Aorta (tissue), 5 donors: Measurements from ENCODE around the gene DAND5. TPM values are rescaled to one million over a fixed set of nuclear protein-coding genes. Genes with fewer than 3 reads are reported as not detected.

Source experiments
- ATAC-seq: fragments of 200-7000 bp; cut with Tn5 transposase; one replicate; pipeline ENCODE4 v1.9.1; 2022; ENCODE audit warnings: moderate library complexity; ENCODE audit not compliant: low FRiP score
- DNase-seq, 2 donors: peaks; one replicate each; pipeline ENCODE4 v3.0.0-alpha.2; 2020
- H3K27ac ChIP-seq, 2 donors: one replicate each; pipeline ENCODE4 v1.5.1; 2013; ENCODE audit warnings: low read length in 2 of 2, mild to moderate bottlenecking in 2 of 2, moderate library complexity in 2 of 2, control low read depth in 1 of 2, inconsistent platforms in 1 of 2, low read depth in 1 of 2
- H3K27me3 ChIP-seq, 2 donors: one replicate each; pipeline ENCODE4 v1.6.1; 2013; ENCODE audit warnings: control low read depth in 1 of 2, low read length in 1 of 2, mild to moderate bottlenecking in 1 of 2, moderate library complexity in 1 of 2; ENCODE audit not compliant: insufficient read depth in 2 of 2, control insufficient read depth in 1 of 2
- H3K36me3 ChIP-seq, 2 donors: one replicate each; pipeline ENCODE4 v1.6.1; 2013; ENCODE audit warnings: control low read depth in 1 of 2, low read length in 1 of 2, mild to moderate bottlenecking in 1 of 2; ENCODE audit not compliant: insufficient read depth in 2 of 2, control insufficient read depth in 1 of 2
- H3K4me1 ChIP-seq, 2 donors: one replicate each; pipeline ENCODE4 v1.6.1; 2013; ENCODE audit warnings: low read length in 2 of 2, control low read depth in 1 of 2, mild to moderate bottlenecking in 1 of 2, moderate library complexity in 1 of 2; ENCODE audit not compliant: insufficient read depth in 2 of 2, control insufficient read depth in 1 of 2
- H3K4me3 ChIP-seq, 2 donors: one replicate each; pipeline ENCODE4 v1.5.1; 2013; ENCODE audit warnings: low read length in 2 of 2, control low read depth in 1 of 2, mild to moderate bottlenecking in 1 of 2
- H3K9me3 ChIP-seq: one replicate; pipeline ENCODE4 v1.6.1; 2013; ENCODE audit warnings: mild to moderate bottlenecking, low read length; ENCODE audit not compliant: control insufficient read depth
- WGBS, 2 donors: extraction: QIAGEN DNeasy Blood & Tissue Kit; methylation state at CpG; one replicate each; pipeline ENCODE4 v1.1.7; 2013; 5-methylcytosine and 5-hydroxymethylcytosine counted together
- intact Hi-C, 2 donors: fragments of 100-400 bp; cut with DNase I; formaldehyde crosslinking; loops; one replicate each; pipeline versions ENCODE4 v1.14.2 to v1.15.0; 2022
- polyA plus RNA-seq, 2 donors: library from polyadenylated mRNA; stranded (reverse); fragments of 200-250 nt; gene quantifications; one replicate each; pipeline ENCODE4 v1.2.3, GENCODE V29; 2013
- total RNA-seq, 2 donors: library from RNA; stranded (reverse); fragmentation: NEBNext Ultra II Directional; extraction: Animal tissue kit (Norgen Biotek cat#: 25700); gene quantifications; one replicate each; pipeline ENCODE4 v1.2.1, GENCODE V29; 2021
- donor health status: healthy with polysubstance abuse.
- donor health status: Bipolar disorder and iron deficiency.
- donor health status: DM: no; HTN: no; CAD: no.
- donor health status: DM: no; HTN: no; CAD: no.
- donor health status: DM: yes; HTN: yes; CAD: no.

Gene DAND5
- total and polyA plus RNA-seq, 4 donors, result 0.13 TPM; not detected in 3

GRCh38 chr19:12935071-12935470 is 34.3 kb upstream of the DAND5 start:
- Histone ChIP-seq H3K9me3 (no peaks in the 10 kb centered on the region), H3K4me1 (no peaks in the 10 kb centered on the region), H3K36me3 (peaks cover 0 to 2% of the 10 kb centered on the region in 2 donors), H3K27me3 (no peaks in the 10 kb centered on the region), H3K4me3 (no peak overlapping the region), H3K27ac (no peak overlapping the region)
- intact Hi-C loops, result no loop called here
- 91% methylated on average over 10 of the region's 10 CpGs for whole genome bisulfite sequencing, 2 donors
- no peak for ATAC-seq
- no peak for DNase-seq

GRCh38 chr19:12936582-12936981 is 32.8 kb upstream of the DAND5 start:
- no peak overlapping the region for H3K4me3 ChIP-seq
- intact Hi-C loops, result no loop called here
- no peaks in the 10 kb centered on the region for H3K27me3 ChIP-seq
- DNase-seq (no peak), ATAC-seq (no peak)
- no peaks in the 10 kb centered on the region for H3K9me3 ChIP-seq
- H3K36me3 ChIP-seq, result peaks cover 3 to 5% of the 10 kb centered on the region in 2 donors
- no peak overlapping the region for H3K27ac ChIP-seq
- 83 to 84% methylated on average over 7 of the region's 7 CpGs for WGBS, 2 donors
- no peaks in the 10 kb centered on the region for H3K4me1 ChIP-seq

DNA sequence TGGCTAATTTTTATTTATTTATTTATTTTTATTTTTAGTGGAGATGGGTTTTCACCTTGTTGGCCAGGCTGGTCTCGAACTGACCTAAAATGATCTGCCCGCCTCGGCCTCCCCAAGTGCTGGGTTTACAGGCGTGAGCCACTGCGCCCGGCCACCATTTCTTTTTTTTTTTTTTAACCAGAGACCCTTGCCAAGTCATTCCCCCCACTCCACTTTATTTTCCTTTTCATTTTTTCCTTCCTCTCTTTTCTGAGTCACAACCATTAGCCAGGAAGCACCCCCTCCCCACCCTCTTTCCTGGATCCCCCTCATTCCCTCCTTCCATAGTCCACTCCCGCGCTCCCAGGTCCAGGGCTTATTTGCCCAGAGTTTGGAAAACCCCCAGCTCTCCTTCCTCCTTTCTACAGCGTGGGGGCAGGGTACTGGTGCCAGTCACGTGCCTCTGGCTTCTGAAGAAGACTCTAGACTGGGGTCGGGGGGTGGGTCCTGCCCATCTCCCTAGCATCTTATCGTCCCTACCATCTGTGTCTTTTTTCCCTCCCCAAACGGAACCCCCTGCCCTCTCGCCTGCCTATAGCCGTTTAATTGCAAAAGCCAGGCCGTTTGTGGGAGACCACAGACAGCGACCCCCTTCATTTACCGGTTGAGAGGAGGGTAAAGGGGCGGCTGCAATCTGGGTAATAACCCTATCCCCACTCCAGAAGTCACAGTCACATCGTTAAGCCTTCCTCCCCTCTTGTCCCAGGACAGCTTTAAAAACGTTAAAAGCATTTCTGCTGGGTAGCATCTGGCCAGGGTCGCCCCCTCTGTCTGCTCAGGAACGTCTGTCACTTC is 32.1 kb upstream of the DAND5 start:
- 18 to 20% methylated on average over 23 of the region's 23 CpGs for WGBS, 2 donors
- Histone ChIP-seq H3K36me3 (peaks cover 5% of the 10 kb centered on the region in 2 donors), H3K9me3 (no peaks in the 10 kb centered on the region), H3K27ac (no peak overlapping the region), H3K4me1 (no peaks in the 10 kb centered on the region), H3K4me3 (no peak overlapping the region), H3K27me3 (no peaks in the 10 kb centered on the region)
- intact Hi-C loops, result no loop called here
- no peak for ATAC-seq
- peak in 1 of 2 donors; percentile 74 for DNase-seq

- intact Hi-C loops, result no loop called here
These were observed 31.2 kb upstream of the DAND5 start, which contains the start of gene CALR for GRCh38 chr19:12937927-12938778. TSS of gene CALR (plus strand) at chr19:12938609. CDS start at chr19:12938680, 71 bp downstream.

GRCh38 chr19:12938779-12939601 is 30.4 kb upstream of the DAND5 start:
- ATAC-seq, result peak; percentile 46
- peak in 1 of 2 donors; percentile 65 for DNase-seq
- H3K36me3 ChIP-seq, result peaks cover 8% of the 10 kb centered on the region in 2 donors
- 0% methylated on average over 54 of the region's 54 CpGs for WGBS, 2 donors
- peak overlapping the region; percentile 19 to 88 for H3K4me3 ChIP-seq
- intact Hi-C loops, result no loop called here
- H3K27ac ChIP-seq, result peak overlapping the region in 1 of 2 donors; percentile 35
- no peaks in the 10 kb centered on the region for H3K27me3 ChIP-seq
- H3K4me1 ChIP-seq, result no peaks in the 10 kb centered on the region
- H3K9me3 ChIP-seq, result no peaks in the 10 kb centered on the region

More at GRCh38 chr19:12937927-12938778, 31.2 kb upstream of the DAND5 start, which contains the start of gene CALR:
- peak; percentile 96 for ATAC-seq
- Histone ChIP-seq H3K36me3 (peaks cover 5% of the 10 kb centered on the region in 2 donors), H3K4me3 (peak within 1 kb of the TSS; percentile 19 to 88), H3K4me1 (no peaks in the 10 kb centered on the region), H3K27ac (peak within 1 kb of the TSS in 1 of 2 donors; percentile 35), H3K27me3 (no peaks in the 10 kb centered on the region), H3K9me3 (no peaks in the 10 kb centered on the region)
- 0 to 1% methylated on average over 55 to 63 of the region's 63 CpGs for WGBS, 2 donors
- peak; percentile 100 for DNase-seq

- Histone ChIP-seq H3K36me3 (peaks cover 8% of the 10 kb centered on the region in 2 donors), H3K9me3 (no peaks in the 10 kb centered on the region), H3K27ac (no peak overlapping the region), H3K4me1 (no peaks in the 10 kb centered on the region), H3K4me3 (no peak overlapping the region), H3K27me3 (no peaks in the 10 kb centered on the region)
- 59 to 64% methylated on average over 10 of the region's 10 CpGs for WGBS, 2 donors
- DNase-seq (no peak), ATAC-seq (no peak)
- intact Hi-C loops, result no loop called here
These were observed 29.4 kb upstream of the DAND5 start for GRCh38 chr19:12939975-12940423.

GRCh38 chr19:12940897-12941296 is 28.5 kb upstream of the DAND5 start:
- no peaks in the 10 kb centered on the region for H3K27me3 ChIP-seq
- ATAC-seq, result no peak
- H3K36me3 ChIP-seq, result peaks cover 8% of the 10 kb centered on the region in 2 donors
- no peak overlapping the region for H3K27ac ChIP-seq
- WGBS, 2 donors, result 57 to 77% methylated on average over 2 of the region's 2 CpGs
- intact Hi-C loops, result no loop called here
- H3K9me3 ChIP-seq, result no peaks in the 10 kb centered on the region
- no peak overlapping the region for H3K4me3 ChIP-seq
- no peak for DNase-seq
- no peaks in the 10 kb centered on the region for H3K4me1 ChIP-seq

GRCh38 chr19:12943437-12944044 is 25.8 kb upstream of the DAND5 start:
- Histone ChIP-seq H3K36me3 (peaks cover 8 to 12% of the 10 kb centered on the region in 2 donors), H3K9me3 (no peaks in the 10 kb centered on the region), H3K4me3 (no peak overlapping the region), H3K27ac (no peak overlapping the region), H3K27me3 (no peaks in the 10 kb centered on the region), H3K4me1 (no peaks in the 10 kb centered on the region)
- ATAC-seq (no peak), DNase-seq (no peak)
- 72 to 77% methylated on average over 18 of the region's 18 CpGs for WGBS, 2 donors
- intact Hi-C loops, result no loop called here
